HepG2 (cell line): ENCODE results near the gene GSTP1. TPM values are rescaled to one million over a fixed set of nuclear protein-coding genes. Genes with fewer than 3 reads are reported as not detected.

Experiments used
- CBX2 ChIP-seq, 2 experiments: fragments of 200-600 bp in 1 of 2; sonication (generic); formaldehyde crosslinking in 1 of 2; IDR thresholded peaks; 2 replicates each; pipeline versions ENCODE4 v1.7.0 to v1.8.1; 2018 to 2022; ENCODE audit warnings: low read depth in 2 of 2, low read length in 1 of 2, mild to moderate bottlenecking in 1 of 2, missing genetic modification reagents in 1 of 2
- MEIS1 ChIP-seq: sonication (generic); formaldehyde crosslinking; IDR thresholded peaks from 2 replicates; pipeline ENCODE4 v1.9.0; 2021; ENCODE audit warnings: mild to moderate bottlenecking, missing genetic modification reagents, moderate library complexity, borderline replicate concordance
- SRY ChIP-seq: sonication (generic); formaldehyde crosslinking; IDR thresholded peaks from 2 replicates; pipeline ENCODE4 v1.8.0; 2022; ENCODE audit warnings: mild to moderate bottlenecking, missing genetic modification reagents
- TARDBP ChIP-seq: sonication (generic); formaldehyde crosslinking; IDR thresholded peaks from 2 replicates; pipeline ENCODE4 v1.8.0; 2022; ENCODE audit warnings: mild to moderate bottlenecking, missing genetic modification reagents
- ZNF18 ChIP-seq: sonication (generic); formaldehyde crosslinking; IDR thresholded peaks from 2 replicates; pipeline ENCODE4 v1.8.0; 2022; ENCODE audit warnings: mild to moderate bottlenecking, missing genetic modification reagents; ENCODE audit not compliant: insufficient replicate concordance
- polyA plus RNA-seq, 8 experiments: library from polyadenylated mRNA; depleted of rRNA in 3 of 8; stranded (reverse) in 7 of 8; unstranded in 1 of 8; fragments of >200 nt; fragmentation: Illumina TruSeq in 4 of 8; extraction: Trizol in 4 of 8; gene quantifications; 2 replicates each; pipeline versions ENCODE4 v1.2.1 to v1.2.3, GENCODE V29; 2011 to 2016; ENCODE audit warnings: low read depth in 4 of 8, missing spikeins in 1 of 8, mixed read lengths in 1 of 8; ENCODE audit not compliant: insufficient read depth in 1 of 8
- total RNA-seq, 5 experiments: library from RNA; depleted of rRNA; stranded (reverse); fragments of >200 nt; fragmentation: Illumina TruSeq; extraction: Trizol; gene quantifications; 2 replicates each; pipeline ENCODE4 v1.2.3, GENCODE V29; 2016; ENCODE audit warnings: low read depth in 1 of 5
- TF ChIP-seq, protein P1 (sequence below): sonication (generic); formaldehyde crosslinking; IDR thresholded peaks from 2 replicates; pipeline ENCODE4 v1.8.1; 2022; ENCODE audit warnings: mild to moderate bottlenecking, missing genetic modification reagents
- TF ChIP-seq, protein P2 (sequence below): sonication (generic); formaldehyde crosslinking; IDR thresholded peaks from 2 replicates; pipeline ENCODE4 v1.5.0; 2020; ENCODE audit warnings: mild to moderate bottlenecking, missing genetic modification reagents
- TF ChIP-seq, protein P3 (sequence below): sonication (generic); formaldehyde crosslinking; IDR thresholded peaks from 2 replicates; pipeline ENCODE4 v1.4.0; 2020; ENCODE audit warnings: missing genetic modification reagents

The GSTP1 gene
- total and polyA plus RNA-seq, 2 of the 13 experiments (the other 11 are each of a cell fraction or from before 2014, with no cell fraction given), result not detected

DNA sequence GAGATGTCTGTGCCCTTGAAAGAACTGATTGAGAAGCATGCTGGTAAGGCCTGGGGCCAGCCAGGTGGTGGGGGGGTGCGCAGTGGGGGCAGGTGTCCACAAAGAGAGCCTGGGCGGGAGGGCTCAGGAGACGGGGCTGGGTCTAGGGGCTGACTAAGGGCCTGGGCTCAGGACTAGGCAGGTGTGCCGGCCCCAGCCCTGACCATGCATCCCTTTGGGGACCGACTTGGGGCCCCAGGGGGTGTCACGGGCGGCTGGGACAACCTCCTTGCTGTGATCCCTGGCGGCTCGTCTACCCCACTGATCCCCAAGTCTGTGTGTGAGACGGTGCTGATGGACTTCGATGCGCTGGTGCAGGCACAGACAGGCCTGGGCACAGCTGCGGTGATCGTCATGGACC, 27.6 kb downstream of the GSTP1 start (continued):
- TF ChIP-seq, protein P1, sequence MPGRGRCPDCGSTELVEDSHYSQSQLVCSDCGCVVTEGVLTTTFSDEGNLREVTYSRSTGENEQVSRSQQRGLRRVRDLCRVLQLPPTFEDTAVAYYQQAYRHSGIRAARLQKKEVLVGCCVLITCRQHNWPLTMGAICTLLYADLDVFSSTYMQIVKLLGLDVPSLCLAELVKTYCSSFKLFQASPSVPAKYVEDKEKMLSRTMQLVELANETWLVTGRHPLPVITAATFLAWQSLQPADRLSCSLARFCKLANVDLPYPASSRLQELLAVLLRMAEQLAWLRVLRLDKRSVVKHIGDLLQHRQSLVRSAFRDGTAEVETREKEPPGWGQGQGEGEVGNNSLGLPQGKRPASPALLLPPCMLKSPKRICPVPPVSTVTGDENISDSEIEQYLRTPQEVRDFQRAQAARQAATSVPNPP (CRISPR knock-in tag), result no peak
- no peak for TF ChIP-seq MEIS1 (CRISPR knock-in tag)
- TF ChIP-seq, protein P2, sequence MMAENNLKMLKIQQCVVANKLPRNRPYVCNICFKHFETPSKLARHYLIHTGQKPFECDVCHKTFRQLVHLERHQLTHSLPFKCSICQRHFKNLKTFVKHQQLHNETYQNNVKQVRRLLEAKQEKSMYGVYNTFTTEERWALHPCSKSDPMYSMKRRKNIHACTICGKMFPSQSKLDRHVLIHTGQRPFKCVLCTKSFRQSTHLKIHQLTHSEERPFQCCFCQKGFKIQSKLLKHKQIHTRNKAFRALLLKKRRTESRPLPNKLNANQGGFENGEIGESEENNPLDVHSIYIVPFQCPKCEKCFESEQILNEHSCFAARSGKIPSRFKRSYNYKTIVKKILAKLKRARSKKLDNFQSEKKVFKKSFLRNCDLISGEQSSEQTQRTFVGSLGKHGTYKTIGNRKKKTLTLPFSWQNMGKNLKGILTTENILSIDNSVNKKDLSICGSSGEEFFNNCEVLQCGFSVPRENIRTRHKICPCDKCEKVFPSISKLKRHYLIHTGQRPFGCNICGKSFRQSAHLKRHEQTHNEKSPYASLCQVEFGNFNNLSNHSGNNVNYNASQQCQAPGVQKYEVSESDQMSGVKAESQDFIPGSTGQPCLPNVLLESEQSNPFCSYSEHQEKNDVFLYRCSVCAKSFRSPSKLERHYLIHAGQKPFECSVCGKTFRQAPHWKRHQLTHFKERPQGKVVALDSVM (CRISPR knock-in tag), result no peak
- TF ChIP-seq CBX2 (IDR thresholded peaks at IDR 0.05; ENCODE audit: low read depth, low read length), result no peak
- TF ChIP-seq CBX2 (CRISPR knock-in tag; IDR thresholded peaks at IDR 0.05; ENCODE audit: low read depth), result no peak
- no peak for TF ChIP-seq SRY (CRISPR knock-in tag)
- TF ChIP-seq, protein P3, sequence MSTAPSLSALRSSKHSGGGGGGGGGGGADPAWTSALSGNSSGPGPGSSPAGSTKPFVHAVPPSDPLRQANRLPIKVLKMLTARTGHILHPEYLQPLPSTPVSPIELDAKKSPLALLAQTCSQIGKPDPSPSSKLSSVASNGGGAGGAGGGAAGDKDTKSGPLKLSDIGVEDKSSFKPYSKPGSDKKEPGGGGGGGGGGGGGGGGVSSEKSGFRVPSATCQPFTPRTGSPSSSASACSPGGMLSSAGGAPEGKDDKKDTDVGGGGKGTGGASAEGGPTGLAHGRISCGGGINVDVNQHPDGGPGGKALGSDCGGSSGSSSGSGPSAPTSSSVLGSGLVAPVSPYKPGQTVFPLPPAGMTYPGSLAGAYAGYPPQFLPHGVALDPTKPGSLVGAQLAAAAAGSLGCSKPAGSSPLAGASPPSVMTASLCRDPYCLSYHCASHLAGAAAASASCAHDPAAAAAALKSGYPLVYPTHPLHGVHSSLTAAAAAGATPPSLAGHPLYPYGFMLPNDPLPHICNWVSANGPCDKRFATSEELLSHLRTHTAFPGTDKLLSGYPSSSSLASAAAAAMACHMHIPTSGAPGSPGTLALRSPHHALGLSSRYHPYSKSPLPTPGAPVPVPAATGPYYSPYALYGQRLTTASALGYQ (CRISPR knock-in tag), result no peak
- TF ChIP-seq TARDBP (CRISPR knock-in tag), result no peak
- TF ChIP-seq ZNF18 (CRISPR knock-in tag), result no peak
